HG03558 (cell line): ENCODE measurements around the gene ZNF300.
A peak's percentile ranks its signal among the peaks of the same experiment; 100 is the strongest.
"Not testable (repeated sequence)": the region's sequence is repeated elsewhere in the genome, so short reads cannot be mapped to it uniquely, and the experiment has no call there.

Experiments used
- ATAC-seq: cut with Tn5 transposase; IDR thresholded peaks from one replicate; pipeline ENCODE4 v1.9.1; 2021; ENCODE audit warnings: moderate number of reproducible peaks; ENCODE audit not compliant: unreplicated experiment; ENCODE audit errors: extremely low read depth

Gene ZNF300

DNA sequence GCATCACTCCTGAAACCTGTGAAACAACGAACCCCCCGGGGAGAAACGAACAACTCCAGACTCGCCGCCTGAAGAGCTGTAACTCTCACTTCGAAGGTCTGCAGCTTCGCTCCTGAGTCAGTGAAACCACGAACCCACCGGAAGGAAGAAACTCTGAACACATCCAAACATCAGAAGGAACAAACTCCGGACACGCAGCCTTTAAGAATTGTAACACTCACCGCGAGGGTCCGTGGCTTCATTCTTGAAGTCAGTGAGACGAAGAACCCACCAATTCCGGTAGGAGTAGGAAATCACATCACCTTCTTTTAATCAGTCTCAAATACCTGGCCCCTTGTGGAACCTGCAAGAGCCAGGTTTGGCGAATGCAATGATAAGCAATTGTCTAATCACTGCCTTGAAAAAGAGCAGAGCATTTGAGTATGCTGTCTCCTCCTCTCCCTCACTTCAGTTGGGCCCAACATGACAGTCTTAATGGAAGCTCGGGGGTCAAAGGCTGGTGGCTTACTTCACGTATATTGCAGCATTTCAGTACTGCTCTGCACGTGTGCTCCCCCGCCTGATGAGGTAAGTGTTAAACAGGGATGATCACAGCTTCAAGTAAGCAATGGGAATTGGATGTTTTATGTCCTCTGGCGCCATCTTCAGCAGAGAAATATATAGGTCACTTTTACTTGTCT, 58.0 kb downstream of the ZNF300 start:
- peak; percentile 87 for ATAC-seq

DNA sequence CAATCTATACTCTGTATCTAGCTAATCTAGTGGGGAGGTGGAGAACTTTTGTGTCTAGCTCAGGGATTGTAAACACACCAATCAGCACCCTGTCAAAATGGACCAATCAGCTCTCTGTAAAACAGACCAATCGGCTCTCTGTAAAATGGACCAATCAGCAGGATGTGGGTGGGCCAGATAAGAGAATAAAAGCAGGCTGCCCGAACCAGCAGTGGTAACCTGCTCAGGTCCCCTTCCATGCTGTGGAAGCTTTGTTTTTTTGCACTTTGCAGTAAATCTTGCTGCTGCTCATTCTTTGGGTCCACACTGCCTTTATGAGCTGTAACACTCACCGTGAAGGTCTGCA, 58.5 kb downstream of the ZNF300 start, which contains the start of gene IRGM:
IRGM (plus strand) TSS at position 214 of the 346 bp plus-strand sequence. CDS start 1,603 bp downstream, outside the sequence.
- not testable (repeated sequence) for ATAC-seq

DNA sequence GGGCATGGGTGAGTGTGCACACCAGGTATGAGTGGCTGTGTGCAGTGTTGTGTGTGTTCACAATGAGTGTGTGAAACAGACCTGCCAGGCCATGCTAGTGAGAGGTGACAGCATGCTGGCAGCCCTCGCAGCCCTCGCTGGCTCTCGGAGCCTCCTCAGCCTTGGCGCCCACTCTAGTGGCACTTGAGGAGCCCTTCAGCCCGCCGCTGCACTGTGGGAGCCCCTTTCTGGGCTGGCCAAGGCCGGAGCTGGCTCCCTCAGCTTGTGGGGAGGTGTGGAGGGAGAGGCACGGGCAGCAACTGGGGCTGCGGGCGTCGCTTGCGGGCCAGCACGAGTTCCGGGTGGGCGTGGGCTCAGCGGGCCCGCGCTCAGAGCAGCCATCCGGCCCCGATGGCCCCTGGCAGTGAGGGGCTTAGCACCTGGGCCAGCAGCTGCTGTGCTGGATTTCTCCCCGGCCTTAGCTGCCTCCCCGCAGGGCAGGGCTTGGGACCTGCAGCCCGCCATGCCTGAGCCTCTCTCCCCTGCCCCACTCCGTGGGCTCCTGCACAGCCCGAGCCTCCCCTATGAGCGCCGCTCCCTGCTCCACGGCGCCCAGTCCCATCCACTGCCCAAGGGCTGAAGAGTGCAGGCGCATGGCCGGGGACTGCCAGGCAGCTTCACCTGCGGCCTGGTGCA, 59.5 kb downstream of the ZNF300 start:
- ATAC-seq, result not testable (repeated sequence)
